Karpas-422 (cell line): ENCODE measurements around the gene ELAVL1. TPM values are rescaled to one million over a fixed set of nuclear protein-coding genes. Genes with fewer than 3 reads are reported as not detected.

Experiments
- total RNA-seq: library from RNA; depleted of rRNA; stranded (reverse); fragments of >200 nt; shearing (Covaris generic); gene quantifications from 2 replicates; pipeline ENCODE4 v1.2.3, GENCODE V29; 2014; ENCODE audit warnings: low replicate concordance; rRNA removed

Gene ELAVL1
- total RNA-seq, 1 experiment from 2014 or later, result 50.0 TPM

Other genes with a start within 250 kb of the ELAVL1 start
- not detected in 2 replicates for gene CLEC4M, start 242.4 kb downstream of the ELAVL1 start, total RNA-seq
- gene EVI5L, start 175.4 kb downstream of the ELAVL1 start, total RNA-seq, result 6.0 and 8.9 TPM in 2 replicates
- gene PRR36, start 131.3 kb downstream of the ELAVL1 start, total RNA-seq, result not detected in 2 replicates
- gene LRRC8E, start 117.1 kb downstream of the ELAVL1 start, total RNA-seq, result not detected in 2 replicates
- 10.4 and 14.4 TPM in 2 replicates for gene MAP2K7, start 101.8 kb downstream of the ELAVL1 start, total RNA-seq
- gene TGFBR3L, start 90.8 kb downstream of the ELAVL1 start, total RNA-seq, result not detected in 2 replicates
- gene SNAPC2, start 85.3 kb downstream of the ELAVL1 start, total RNA-seq, result 9.8 and 22.0 TPM in 2 replicates
- gene CTXN1, start 79.5 kb downstream of the ELAVL1 start, total RNA-seq, result 0.18 TPM in 1 of 2 replicates, not detected in the other
- 43.7 and 53.1 TPM in 2 replicates for gene TIMM44, start 62.0 kb downstream of the ELAVL1 start, total RNA-seq
- not detected in 2 replicates for gene CCL25, start 47.1 kb upstream of the ELAVL1 start, total RNA-seq
- not detected in 2 replicates for gene FBN3, start 144.0 kb upstream of the ELAVL1 start, total RNA-seq
- 66.3 and 105 TPM in 2 replicates for gene CERS4, start 203.7 kb upstream of the ELAVL1 start, total RNA-seq